PC-3 (cell line): ENCODE measurements around the gene REC8. TPM values are rescaled to one million over a fixed set of nuclear protein-coding genes. Genes with fewer than 3 reads are reported as not detected.

Experiments
- ATAC-seq: fragments of 200-7000 bp; cut with Tn5 transposase; 2 replicates; pipeline ENCODE4 v1.9.1; 2020; ENCODE audit warnings: mild to moderate bottlenecking, moderate library complexity
- BruUV-seq: library from RNA; stranded (reverse); fragments of 400-500 nt; replicated peaks from 2 replicates; lab custom pipeline; 2021; lab: Mats Ljungman, UMichigan
- CTCF ChIA-PET: fragments of 300-600 bp; sonication (Branson Sonifier 250); formaldehyde crosslinking; loops from one replicate; lab custom pipeline; 2022; ENCODE audit warnings: antibody characterized with exemption; lab: Charles Lee
- POLR2A ChIA-PET: fragments of 300-600 bp; sonication (Branson Sonifier 250); formaldehyde crosslinking; loops from one replicate; lab custom pipeline; 2022; ENCODE audit warnings: antibody characterized with exemption; ENCODE audit not compliant: unreplicated experiment; lab: Charles Lee
- DNase-seq: peaks from one replicate; pipeline ENCODE4 v3.0.0-alpha.2; 2015
- H2AFZ ChIP-seq: fragments of 300-600 bp; sonication (generic); 2 replicates; pipeline ENCODE4 v1.6.0; 2016; ENCODE audit warnings: antibody characterized with exemption, low read length
- H3F3A ChIP-seq: fragments of 300-600 bp; sonication (generic); one replicate; pipeline ENCODE4 v1.6.0; 2017; ENCODE audit warnings: antibody characterized with exemption, low read length, control low read depth, mild to moderate bottlenecking; ENCODE audit not compliant: unreplicated experiment
- H3K27ac ChIP-seq: fragments of 300-600 bp; sonication (generic); 2 replicates; pipeline ENCODE4 v1.5.1; 2016; ENCODE audit warnings: mild to moderate bottlenecking, low read length
- H3K27me3 ChIP-seq: fragments of 300-600 bp; sonication (generic); 2 replicates; pipeline ENCODE4 v1.6.1; 2016; ENCODE audit warnings: low read length, mixed read lengths
- H3K36me3 ChIP-seq: fragments of 300-600 bp; sonication (generic); 2 replicates; pipeline ENCODE4 v1.6.1; 2016; ENCODE audit warnings: low read depth, mixed run types, low read length, mixed read lengths
- H3K4me1 ChIP-seq: fragments of 300-600 bp; sonication (generic); 2 replicates; pipeline ENCODE4 v1.5.1; 2016; ENCODE audit warnings: low read length; ENCODE audit not compliant: insufficient read depth
- H3K4me2 ChIP-seq: fragments of 300-600 bp; sonication (generic); 2 replicates; pipeline ENCODE4 v1.6.0; 2016; ENCODE audit warnings: low read length
- H3K4me3 ChIP-seq: fragments of 300-600 bp; sonication (generic); 2 replicates; pipeline ENCODE4 v1.5.1; 2016; ENCODE audit warnings: mild to moderate bottlenecking, low read length, mixed read lengths
- H3K79me2 ChIP-seq: fragments of 300-600 bp; sonication (generic); 2 replicates; pipeline ENCODE4 v1.6.1; 2017; ENCODE audit warnings: low read length, mixed read lengths
- H3K9ac ChIP-seq: fragments of 300-600 bp; sonication (generic); 2 replicates; pipeline ENCODE4 v1.6.0; 2016; ENCODE audit warnings: mild to moderate bottlenecking, low read length
- H3K9me2 ChIP-seq: fragments of 300-600 bp; sonication (generic); replicated peaks from 2 replicates; pipeline ENCODE4 v1.6.1; 2016; ENCODE audit warnings: mixed run types, low read length, mixed read lengths
- H3K9me3 ChIP-seq: fragments of 300-600 bp; sonication (generic); 2 replicates; pipeline ENCODE4 v1.6.1; 2016; ENCODE audit warnings: low read length, mixed read lengths
- H4K20me1 ChIP-seq: fragments of 300-600 bp; sonication (generic); 2 replicates; pipeline ENCODE4 v1.6.1; 2016; ENCODE audit warnings: low read length, mixed read lengths
- EZH2 ChIP-seq: fragments of 300-600 bp; sonication (generic); IDR thresholded peaks from one replicate; pipeline ENCODE4 v1.6.1; 2017; ENCODE audit warnings: antibody characterized with exemption, mild to moderate bottlenecking, low read length; ENCODE audit not compliant: unreplicated experiment
- EZH2phosphoT487 ChIP-seq: fragments of 300-600 bp; sonication (generic); IDR thresholded peaks from 2 replicates; pipeline ENCODE4 v1.6.1; 2018; ENCODE audit warnings: mild to moderate bottlenecking, antibody characterized with exemption, low read length, borderline replicate concordance
- intact Hi-C: fragments of 100-400 bp; cut with micrococcal nuclease; formaldehyde crosslinking; loops from 2 replicates; pipeline ENCODE4 v1.9.0; 2023
- total RNA-seq: library from RNA; depleted of rRNA; stranded (reverse); fragments of >200 nt; gene quantifications from 2 replicates; pipeline ENCODE4 v1.2.3, GENCODE V29; 2014
- TF ChIP-seq, protein P1 (sequence below): fragments of 300-600 bp; sonication (generic); conservative IDR thresholded peaks from 2 replicates; pipeline ENCODE4 v1.5.1; 2017; ENCODE audit warnings: antibody characterized with exemption, low read depth, mild to moderate bottlenecking, low read length

Gene REC8
- total RNA-seq, 1 experiment from 2014 or later = 1.9 TPM

DNA sequence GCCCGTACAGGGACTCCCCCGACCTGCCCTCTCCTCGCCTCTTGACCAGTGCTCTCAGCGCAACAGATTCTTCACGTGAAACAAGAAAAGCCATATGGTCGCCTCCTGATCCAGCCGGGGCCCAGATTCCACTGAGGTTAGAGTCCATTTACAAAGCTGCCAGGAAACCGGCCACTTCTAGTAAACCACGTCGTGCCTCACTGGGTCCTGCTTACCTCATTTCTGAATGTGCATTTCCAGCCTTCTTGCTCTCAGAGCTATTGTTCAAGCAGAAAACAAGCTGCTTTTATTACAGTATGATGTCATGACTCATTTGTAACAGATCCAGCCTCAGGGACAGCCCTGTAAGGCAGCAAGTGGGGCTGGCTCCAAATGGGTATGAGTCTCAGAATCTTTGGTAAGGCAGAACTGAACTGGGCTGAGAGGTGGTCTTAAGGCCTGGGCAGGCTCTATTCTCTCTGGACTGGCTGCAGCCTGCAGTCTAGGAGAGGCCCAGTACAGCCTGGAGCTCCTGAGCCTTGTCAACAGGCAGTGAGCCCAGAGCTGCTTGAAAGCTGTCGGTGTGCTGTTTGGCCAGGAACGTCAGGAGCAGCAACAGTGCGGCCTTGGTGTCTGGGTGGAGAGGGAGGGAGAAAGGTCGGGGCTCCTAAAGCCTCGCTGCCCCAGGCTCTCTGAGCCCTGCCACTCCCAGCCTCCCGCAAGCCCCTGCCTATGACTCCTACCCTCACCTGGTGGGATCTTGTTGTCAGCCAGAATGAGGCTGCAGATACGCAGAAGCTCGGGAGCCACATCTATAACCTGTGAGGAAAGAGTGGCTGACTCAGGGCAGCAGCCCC is 8.3 kb downstream of the REC8 start:
- ATAC-seq (peak; percentile 69), DNase-seq (peak; percentile 43)
- Histone ChIP-seq H3K4me2 (no peak overlapping the region), H4K20me1 (no peaks in the 10 kb centered on the region), H3K4me3 (no peak overlapping the region), H3K27ac (no peak overlapping the region), H3K9me2 (no peaks in the 10 kb centered on the region), H3K79me2 (no peaks in the 10 kb centered on the region), H3F3A (no peaks in the 10 kb centered on the region), H3K4me1 (no peaks in the 10 kb centered on the region), H3K9ac (no peak overlapping the region), H3K27me3 (no peaks in the 10 kb centered on the region), H2AFZ (no peak overlapping the region), H3K36me3 (peaks cover 27% of the 10 kb centered on the region; the same call in 1 of the 2 replicates), H3K9me3 (no peaks in the 10 kb centered on the region)
- POLR2A ChIA-PET = no interaction called here
- TF ChIP-seq EZH2phosphoT487 (no peak), EZH2 (no peak)
- TF ChIP-seq, protein P1, sequence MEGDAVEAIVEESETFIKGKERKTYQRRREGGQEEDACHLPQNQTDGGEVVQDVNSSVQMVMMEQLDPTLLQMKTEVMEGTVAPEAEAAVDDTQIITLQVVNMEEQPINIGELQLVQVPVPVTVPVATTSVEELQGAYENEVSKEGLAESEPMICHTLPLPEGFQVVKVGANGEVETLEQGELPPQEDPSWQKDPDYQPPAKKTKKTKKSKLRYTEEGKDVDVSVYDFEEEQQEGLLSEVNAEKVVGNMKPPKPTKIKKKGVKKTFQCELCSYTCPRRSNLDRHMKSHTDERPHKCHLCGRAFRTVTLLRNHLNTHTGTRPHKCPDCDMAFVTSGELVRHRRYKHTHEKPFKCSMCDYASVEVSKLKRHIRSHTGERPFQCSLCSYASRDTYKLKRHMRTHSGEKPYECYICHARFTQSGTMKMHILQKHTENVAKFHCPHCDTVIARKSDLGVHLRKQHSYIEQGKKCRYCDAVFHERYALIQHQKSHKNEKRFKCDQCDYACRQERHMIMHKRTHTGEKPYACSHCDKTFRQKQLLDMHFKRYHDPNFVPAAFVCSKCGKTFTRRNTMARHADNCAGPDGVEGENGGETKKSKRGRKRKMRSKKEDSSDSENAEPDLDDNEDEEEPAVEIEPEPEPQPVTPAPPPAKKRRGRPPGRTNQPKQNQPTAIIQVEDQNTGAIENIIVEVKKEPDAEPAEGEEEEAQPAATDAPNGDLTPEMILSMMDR = no peak
- intact Hi-C loops = no loop called here
- BruUV-seq = no TSS peak
- CTCF ChIA-PET = no interaction called here

DNA sequence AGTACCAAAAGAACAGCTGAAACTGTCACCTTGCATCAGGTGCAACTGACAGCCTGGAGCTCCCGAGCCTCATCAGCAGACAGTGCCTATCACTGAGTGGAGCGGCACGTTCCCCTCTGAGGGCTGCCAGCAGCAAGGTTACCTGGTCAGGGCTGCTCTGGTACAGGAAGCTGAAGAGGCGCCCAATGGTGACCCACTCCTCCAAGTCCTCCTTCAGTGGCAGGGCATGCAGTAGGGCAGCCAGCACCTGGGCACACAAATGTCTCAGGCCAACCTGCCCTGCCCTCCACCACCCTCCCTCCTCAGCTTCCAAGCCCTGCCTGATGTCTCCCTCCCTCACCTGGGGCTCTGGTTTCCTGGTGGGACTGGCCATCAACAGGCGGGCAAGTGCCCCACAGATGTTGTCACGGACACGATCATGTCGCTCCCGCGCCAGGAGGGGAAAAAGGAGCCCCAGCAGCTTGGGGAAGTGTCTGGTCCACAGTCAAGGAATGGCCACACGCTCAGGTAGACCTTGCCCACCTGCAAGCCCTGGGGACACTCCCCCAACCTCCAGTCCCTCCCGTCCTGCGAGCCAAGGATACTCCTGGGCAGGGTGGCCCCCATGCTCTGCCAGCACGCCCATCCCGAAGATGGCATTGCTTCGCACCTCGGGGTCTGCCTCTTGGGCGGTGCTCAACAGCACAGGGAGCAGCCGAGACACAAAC is 9.6 kb downstream of the REC8 start:
- intact Hi-C loops = no loop called here
- ChIA-PET POLR2A (no interaction called here), CTCF (no interaction called here)
- Histone ChIP-seq H3K4me2 (no peak overlapping the region), H3F3A (no peaks in the 10 kb centered on the region), H3K79me2 (peaks cover 4% of the 10 kb centered on the region), H4K20me1 (no peaks in the 10 kb centered on the region), H2AFZ (no peak overlapping the region), H3K27me3 (no peaks in the 10 kb centered on the region), H3K4me3 (no peak overlapping the region), H3K9me2 (no peaks in the 10 kb centered on the region), H3K9ac (no peak overlapping the region), H3K9me3 (no peaks in the 10 kb centered on the region), H3K36me3 (peaks cover 37% of the 10 kb centered on the region; the same call in 1 of the 2 replicates), H3K27ac (no peak overlapping the region), H3K4me1 (no peaks in the 10 kb centered on the region)
- BruUV-seq = no TSS peak
- no peak for TF ChIP-seq EZH2phosphoT487
- no peak for TF ChIP-seq EZH2
- TF ChIP-seq, protein P1 = no peak
- ATAC-seq (no peak), DNase-seq (no peak)
